ENCODE results near the gene CAMK2D.

The CAMK2D gene

GRCh38 chr4:113434247-113434587 is 327.3 kb downstream of the CAMK2D start:
- ATAC-seq = no peak
- TF ChIP-seq ISL1 (CRISPR knock-in tag; IDR thresholded peaks at IDR 0.05) (no peak), ZNF8 (CRISPR knock-in tag; IDR thresholded peaks at IDR 0.05) (no peak), BACH2 (CRISPR knock-in tag; IDR thresholded peaks at IDR 0.05; ENCODE audit: borderline replicate concordance) (no peak), RARB (CRISPR knock-in tag; IDR thresholded peaks at IDR 0.05) (no peak), TCF4 (CRISPR knock-in tag; IDR thresholded peaks at IDR 0.05; ENCODE audit: borderline replicate concordance) (no peak), CSRNP3 (CRISPR knock-in tag; IDR thresholded peaks at IDR 0.05) (no peak), ESRRG (CRISPR knock-in tag; IDR thresholded peaks at IDR 0.05) (no peak)

- TF ChIP-seq CREB5 (CRISPR knock-in tag; IDR thresholded peaks at IDR 0.05; ENCODE audit: low read depth) (no peak), ZNF565 (CRISPR knock-in tag; conservative IDR thresholded peaks at IDR 0.05; ENCODE audit: low read depth) (no peak), ZNF70 (CRISPR knock-in tag; IDR thresholded peaks at IDR 0.05) (no peak), ISL1 (CRISPR knock-in tag; IDR thresholded peaks at IDR 0.05) (no peak), POU6F1 (CRISPR knock-in tag; IDR thresholded peaks at IDR 0.05; ENCODE audit: borderline replicate concordance, low read depth) (no peak), ZNF8 (CRISPR knock-in tag; IDR thresholded peaks at IDR 0.05) (no peak), ARNTL (CRISPR knock-in tag; IDR thresholded peaks at IDR 0.05; ENCODE audit: borderline replicate concordance, low read depth) (no peak), TSHZ2 (CRISPR knock-in tag; IDR thresholded peaks at IDR 0.05) (no peak), ESRRG (CRISPR knock-in tag; IDR thresholded peaks at IDR 0.05) (no peak), GLIS3 (CRISPR knock-in tag; IDR thresholded peaks at IDR 0.05) (no peak)
- no peak for ATAC-seq
Observed at GRCh38 chr4:113433536-113434246, 327.8 kb downstream of the CAMK2D start.

GRCh38 chr4:113433116-113433515 is 328.4 kb downstream of the CAMK2D start:
- TF ChIP-seq SNAI2 (CRISPR knock-in tag; IDR thresholded peaks at IDR 0.05) = no peak
- no peak for TF ChIP-seq CSDC2 (CRISPR knock-in tag; IDR thresholded peaks at IDR 0.05)
- TF ChIP-seq ESRRG (CRISPR knock-in tag; IDR thresholded peaks at IDR 0.05) = no peak
- TF ChIP-seq ARNTL (CRISPR knock-in tag; IDR thresholded peaks at IDR 0.05; ENCODE audit: borderline replicate concordance, low read depth) = no peak
- TF ChIP-seq ZNF70 (CRISPR knock-in tag; IDR thresholded peaks at IDR 0.05) = no peak
- no peak for TF ChIP-seq ZNF565 (CRISPR knock-in tag; conservative IDR thresholded peaks at IDR 0.05; ENCODE audit: low read depth)
- TF ChIP-seq ZFP3 (CRISPR knock-in tag; IDR thresholded peaks at IDR 0.05) = no peak
- no peak for TF ChIP-seq ZNF8 (CRISPR knock-in tag; IDR thresholded peaks at IDR 0.05)
- TF ChIP-seq ZFP30 (CRISPR knock-in tag; IDR thresholded peaks at IDR 0.05) = no peak
- TF ChIP-seq POU6F1 (CRISPR knock-in tag; IDR thresholded peaks at IDR 0.05; ENCODE audit: borderline replicate concordance, low read depth) = no peak
- no peak for TF ChIP-seq GLIS3 (CRISPR knock-in tag; IDR thresholded peaks at IDR 0.05)
- no peak for ATAC-seq

GRCh38 chr4:113423631-113424030 is 337.9 kb downstream of the CAMK2D start:
- ATAC-seq = no peak
- TF ChIP-seq ZNF70 (CRISPR knock-in tag; IDR thresholded peaks at IDR 0.05) (no peak), ZFP30 (CRISPR knock-in tag; IDR thresholded peaks at IDR 0.05) (no peak), CSRNP3 (CRISPR knock-in tag; IDR thresholded peaks at IDR 0.05) (no peak), ZNF8 (CRISPR knock-in tag; IDR thresholded peaks at IDR 0.05) (no peak), ARNTL (CRISPR knock-in tag; IDR thresholded peaks at IDR 0.05; ENCODE audit: borderline replicate concordance, low read depth) (no peak)
